GM21619 (cell line): ENCODE data around the gene MAP3K7.

Experiments used
- ATAC-seq: cut with Tn5 transposase; IDR thresholded peaks from one replicate; pipeline ENCODE4 v1.9.1; 2021; ENCODE audit not compliant: unreplicated experiment

The MAP3K7 gene

GRCh38 chr6:90533615-90534336 lies 53.1 kb downstream of the MAP3K7 start:
- ATAC-seq = no peak

- no peak for ATAC-seq
Observed at GRCh38 chr6:90530882-90531281, 56.0 kb downstream of the MAP3K7 start.

- no peak for ATAC-seq
Observed at GRCh38 chr6:90525421-90525820, 61.5 kb downstream of the MAP3K7 start.

GRCh38 chr6:90523779-90524310 lies 63.0 kb downstream of the MAP3K7 start:
- ATAC-seq = no peak

- ATAC-seq = no peak
Observed at GRCh38 chr6:90521955-90522354, 64.9 kb downstream of the MAP3K7 start.

GRCh38 chr6:90516074-90516660 lies 70.7 kb downstream of the MAP3K7 start:
- no peak for ATAC-seq

GRCh38 chr6:90514496-90514895 lies 72.4 kb downstream of the MAP3K7 start:
- no peak for ATAC-seq

GRCh38 chr6:90508753-90509152 lies 78.1 kb downstream of the MAP3K7 start:
- no peak for ATAC-seq

GRCh38 chr6:90502866-90503407 lies 83.9 kb downstream of the MAP3K7 start:
- ATAC-seq = peak; percentile 81

GRCh38 chr6:90502381-90502780 lies 84.5 kb downstream of the MAP3K7 start:
- no peak for ATAC-seq

- ATAC-seq = no peak
Observed at GRCh38 chr6:90500458-90500857, 86.4 kb downstream of the MAP3K7 start.

- no peak for ATAC-seq
Observed at GRCh38 chr6:90497411-90497810, 89.5 kb downstream of the MAP3K7 start.

- no peak for ATAC-seq
Observed at GRCh38 chr6:90496258-90497016, 90.4 kb downstream of the MAP3K7 start.

GRCh38 chr6:90495216-90495817 lies 91.6 kb downstream of the MAP3K7 start:
- no peak for ATAC-seq

GRCh38 chr6:90494067-90494780 lies 92.6 kb downstream of the MAP3K7 start:
- ATAC-seq = no peak

GRCh38 chr6:90493332-90493731 lies 93.5 kb downstream of the MAP3K7 start:
- no peak for ATAC-seq

GRCh38 chr6:90492798-90493197 lies 94.1 kb downstream of the MAP3K7 start:
- no peak for ATAC-seq

GRCh38 chr6:90492369-90492768 lies 94.5 kb downstream of the MAP3K7 start:
- no peak for ATAC-seq

GRCh38 chr6:90490030-90490716 lies 96.7 kb downstream of the MAP3K7 start:
- ATAC-seq = no peak

GRCh38 chr6:90488816-90489215 lies 98.1 kb downstream of the MAP3K7 start:
- no peak for ATAC-seq
